COR-L47 (cell line): Measurements from ENCODE around the gene HOXC12.

Source experiments
- DNase-seq: peaks from one replicate; lab custom pipeline; 2025; lab: John Stamatoyannopoulos, UW

The HOXC12 gene

DNA sequence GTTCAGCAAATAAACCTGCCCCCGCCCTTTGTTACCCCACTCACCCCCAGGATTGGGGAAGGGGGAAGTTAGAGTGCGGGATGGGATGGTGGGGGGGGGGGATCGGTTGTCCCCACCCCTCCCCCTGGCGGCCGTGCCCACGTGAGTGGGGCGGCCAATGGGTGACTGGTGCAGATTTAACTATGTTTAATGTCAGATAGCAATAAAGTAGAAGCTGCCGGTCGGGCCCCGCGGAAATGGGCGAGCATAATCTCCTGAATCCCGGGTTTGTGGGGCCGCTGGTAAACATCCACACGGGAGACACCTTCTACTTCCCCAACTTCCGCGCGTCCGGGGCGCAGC is at the start of gene HOXC12:
Gene HOXC12 (plus strand): TSS at position 210 of the 342 bp plus-strand sequence. CDS start 27 bp downstream, at position 237.
- no peak for DNase-seq

- no peak for DNase-seq
Measured at GRCh38 chr12:53907103-53907502, 47.6 kb upstream of the HOXC12 start.

DNA sequence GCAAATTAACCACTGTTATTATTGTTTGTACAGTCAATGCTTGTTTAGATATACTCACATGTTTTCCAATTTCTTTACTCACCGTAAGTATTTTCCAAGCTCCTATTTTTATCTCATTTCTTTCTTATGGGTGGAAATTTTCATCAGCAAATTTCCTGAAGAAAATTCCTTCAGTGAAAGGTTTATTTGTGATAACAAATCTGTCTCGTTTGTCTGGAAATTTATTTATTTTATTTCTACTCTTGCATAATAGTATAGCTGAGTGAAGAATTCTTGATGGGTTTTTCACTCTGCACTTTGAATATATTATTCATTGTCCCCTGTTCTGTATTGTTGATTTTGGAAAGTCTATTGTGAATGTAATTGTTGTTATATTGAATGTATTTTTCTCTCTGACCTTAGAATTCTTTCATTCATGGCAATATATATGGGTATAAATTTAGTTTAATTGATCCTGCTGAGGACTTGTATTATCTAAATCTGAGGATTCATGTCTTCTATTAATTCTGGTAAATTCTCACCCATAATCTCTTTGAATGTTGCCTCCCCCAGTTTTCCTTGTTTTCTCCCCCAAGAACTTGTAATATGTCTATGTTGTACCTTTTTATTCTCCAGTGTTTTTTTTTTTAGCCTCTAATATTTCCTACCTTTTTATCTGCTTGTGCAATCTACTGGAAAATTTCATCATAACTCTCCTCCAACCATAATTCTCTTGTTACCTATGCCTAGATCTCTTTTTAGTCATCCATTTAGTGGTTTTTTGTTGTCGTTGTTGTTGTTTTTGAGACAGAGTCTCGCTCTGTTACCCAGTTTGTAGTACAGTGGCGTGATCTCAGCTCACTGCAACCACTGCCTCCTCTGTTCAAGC is 37.7 kb upstream of the HOXC12 start:
- DNase-seq, result no peak

- no peak for DNase-seq
Measured at GRCh38 chr12:53924521-53925405, 29.9 kb upstream of the HOXC12 start.

DNA sequence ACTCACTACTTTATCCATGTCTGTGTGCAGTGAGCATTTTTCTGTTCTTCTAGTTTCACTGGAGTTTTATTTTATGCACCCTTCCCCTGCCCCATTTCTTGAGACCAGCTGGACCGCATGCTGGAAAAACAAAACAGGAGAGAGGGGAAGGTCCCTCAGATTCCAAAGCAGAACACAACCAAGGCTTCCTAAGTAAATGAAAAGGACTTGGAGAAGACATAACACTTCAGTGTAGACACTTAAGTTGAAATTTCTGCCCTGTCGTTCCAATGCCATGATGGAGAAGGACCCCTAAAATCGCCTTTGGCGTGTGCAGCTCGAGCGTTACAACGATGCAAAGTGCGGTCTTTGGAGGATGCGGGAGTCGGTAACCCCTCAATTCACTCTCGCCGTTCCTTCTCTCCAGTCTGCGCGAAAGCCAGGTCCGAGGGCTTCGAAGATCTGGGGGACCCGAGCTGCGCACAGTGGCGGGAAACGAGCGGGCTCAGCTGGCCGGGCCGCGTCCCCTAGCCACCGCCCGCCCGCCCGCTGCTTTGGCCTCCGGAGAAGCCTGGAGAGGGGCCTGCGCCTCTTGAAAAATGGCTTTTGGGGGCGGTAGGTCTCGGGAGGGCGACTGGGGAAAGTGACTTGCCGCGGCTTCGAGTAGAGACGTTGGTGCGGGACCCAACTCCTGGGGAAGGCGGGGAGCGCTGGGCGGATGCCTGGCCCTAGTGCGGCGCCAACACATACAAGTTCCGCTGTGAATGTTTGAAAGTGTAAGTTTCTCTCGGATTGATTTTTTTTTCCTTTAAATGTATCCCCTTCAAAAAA is 27.3 kb upstream of the HOXC12 start:
- DNase-seq, result no peak

- DNase-seq, result no peak
Measured at GRCh38 chr12:53928054-53928835, 26.5 kb upstream of the HOXC12 start.

GRCh38 chr12:53929527-53929926 is 25.2 kb upstream of the HOXC12 start:
- no peak for DNase-seq

DNA sequence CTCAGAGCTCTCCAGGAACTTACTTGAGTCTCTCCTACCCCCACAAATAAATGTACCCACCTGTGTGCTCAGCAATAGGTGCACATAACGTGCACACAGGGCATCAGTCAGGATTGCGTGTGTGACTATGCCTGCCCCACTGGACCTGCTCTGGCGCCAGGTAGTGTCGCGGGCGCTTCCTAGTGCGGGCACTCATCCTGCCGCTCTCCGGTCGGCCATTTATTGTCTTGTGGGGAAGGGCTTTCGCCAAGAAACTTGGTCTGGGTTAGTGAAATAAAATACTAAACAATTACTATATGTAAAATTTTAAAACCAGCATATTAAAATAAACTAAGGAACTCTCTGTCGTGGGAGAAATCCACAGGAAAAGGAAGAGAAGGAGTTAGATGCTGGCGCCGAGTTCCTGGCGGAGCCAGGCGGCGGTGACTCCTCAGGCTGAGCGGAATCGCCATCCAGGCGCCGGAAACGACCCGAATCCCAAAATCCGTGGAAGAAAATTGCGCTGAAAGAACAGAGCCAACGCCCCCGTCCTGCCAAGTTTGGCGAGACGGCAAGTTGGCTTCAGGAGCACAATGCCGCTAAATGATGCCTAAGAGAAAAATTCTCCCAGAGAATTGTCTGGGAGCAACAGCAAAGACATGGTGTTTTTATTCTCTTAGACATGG is 24.0 kb upstream of the HOXC12 start:
- no peak for DNase-seq

- no peak for DNase-seq
Measured at GRCh38 chr12:53931844-53932581, 22.7 kb upstream of the HOXC12 start.

GRCh38 chr12:53932915-53933314 is 21.8 kb upstream of the HOXC12 start:
- no peak for DNase-seq

DNA sequence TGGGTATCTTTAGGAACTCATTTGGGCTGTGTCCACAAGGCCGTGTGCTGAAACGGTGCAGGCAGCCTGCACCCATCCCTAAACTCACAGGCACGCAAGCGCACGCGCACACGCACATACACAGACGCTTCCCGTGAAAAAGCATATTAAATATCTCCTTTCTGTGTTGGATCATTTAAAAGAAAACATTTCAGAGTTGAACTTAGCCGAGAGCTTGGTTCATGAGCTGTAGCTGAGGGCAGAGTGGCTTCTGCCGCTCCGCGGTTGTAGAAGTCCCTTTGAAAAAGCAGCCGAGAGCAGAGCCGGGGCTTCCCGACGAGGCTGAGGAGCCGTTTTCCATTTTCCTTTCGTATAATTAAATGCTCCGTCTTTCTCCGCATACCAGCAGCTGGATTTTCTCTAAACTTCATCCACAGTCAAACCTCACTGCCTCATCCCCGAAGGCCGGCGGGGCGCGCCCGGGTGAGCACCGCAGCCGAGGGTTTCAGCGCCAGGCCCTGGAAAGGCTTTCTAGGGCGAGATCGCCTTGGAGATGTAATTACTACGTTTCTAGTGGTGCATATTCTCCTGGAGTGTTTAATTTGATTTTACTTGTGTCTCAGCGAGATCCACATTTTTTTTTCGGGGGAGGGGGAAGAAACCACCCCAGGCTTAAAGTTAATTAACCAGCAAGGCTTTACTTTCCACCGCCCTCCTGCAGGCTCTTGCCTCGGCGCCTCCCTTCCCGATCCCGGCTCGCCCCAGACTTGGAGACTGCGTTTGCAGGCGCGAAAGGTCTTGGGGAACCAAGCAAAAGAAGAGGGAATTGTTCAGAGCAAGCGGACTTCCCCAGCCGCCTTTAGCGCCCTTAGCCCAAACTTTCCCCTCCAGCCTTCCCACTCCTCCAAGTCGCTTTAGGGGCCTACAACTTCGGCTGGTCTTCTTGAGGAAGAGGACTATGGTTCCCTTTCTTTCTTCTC is 19.0 kb upstream of the HOXC12 start:
- DNase-seq, result no peak

DNA sequence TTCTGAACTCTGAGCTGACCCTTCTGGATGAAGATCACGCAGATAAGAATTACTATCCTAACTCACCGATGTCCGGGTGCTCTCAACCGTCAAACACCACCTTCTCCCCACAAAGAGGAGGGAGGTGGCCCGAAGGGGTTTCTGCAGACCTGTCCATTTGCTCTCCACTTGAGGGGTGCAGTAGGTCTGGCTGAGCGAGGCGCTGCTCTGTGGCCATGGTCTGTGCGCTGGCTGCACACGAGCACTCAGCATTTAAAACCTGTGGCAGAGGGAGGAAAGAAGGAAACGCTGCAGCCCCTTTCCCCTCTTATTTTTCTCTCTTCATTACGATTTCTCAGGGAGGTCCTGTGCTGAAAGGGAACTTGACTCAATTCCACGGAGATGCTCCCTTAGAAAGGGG is 17.6 kb upstream of the HOXC12 start:
- DNase-seq, result no peak

- DNase-seq, result no peak
Measured at GRCh38 chr12:53937596-53938325, 16.9 kb upstream of the HOXC12 start.

GRCh38 chr12:53938326-53939140 is 16.2 kb upstream of the HOXC12 start, which contains the start of gene HOXC13:
HOXC13 (plus strand) TSS chr12:53938831; CDS start chr12:53938907, 76 bp downstream.
- no peak for DNase-seq

DNA sequence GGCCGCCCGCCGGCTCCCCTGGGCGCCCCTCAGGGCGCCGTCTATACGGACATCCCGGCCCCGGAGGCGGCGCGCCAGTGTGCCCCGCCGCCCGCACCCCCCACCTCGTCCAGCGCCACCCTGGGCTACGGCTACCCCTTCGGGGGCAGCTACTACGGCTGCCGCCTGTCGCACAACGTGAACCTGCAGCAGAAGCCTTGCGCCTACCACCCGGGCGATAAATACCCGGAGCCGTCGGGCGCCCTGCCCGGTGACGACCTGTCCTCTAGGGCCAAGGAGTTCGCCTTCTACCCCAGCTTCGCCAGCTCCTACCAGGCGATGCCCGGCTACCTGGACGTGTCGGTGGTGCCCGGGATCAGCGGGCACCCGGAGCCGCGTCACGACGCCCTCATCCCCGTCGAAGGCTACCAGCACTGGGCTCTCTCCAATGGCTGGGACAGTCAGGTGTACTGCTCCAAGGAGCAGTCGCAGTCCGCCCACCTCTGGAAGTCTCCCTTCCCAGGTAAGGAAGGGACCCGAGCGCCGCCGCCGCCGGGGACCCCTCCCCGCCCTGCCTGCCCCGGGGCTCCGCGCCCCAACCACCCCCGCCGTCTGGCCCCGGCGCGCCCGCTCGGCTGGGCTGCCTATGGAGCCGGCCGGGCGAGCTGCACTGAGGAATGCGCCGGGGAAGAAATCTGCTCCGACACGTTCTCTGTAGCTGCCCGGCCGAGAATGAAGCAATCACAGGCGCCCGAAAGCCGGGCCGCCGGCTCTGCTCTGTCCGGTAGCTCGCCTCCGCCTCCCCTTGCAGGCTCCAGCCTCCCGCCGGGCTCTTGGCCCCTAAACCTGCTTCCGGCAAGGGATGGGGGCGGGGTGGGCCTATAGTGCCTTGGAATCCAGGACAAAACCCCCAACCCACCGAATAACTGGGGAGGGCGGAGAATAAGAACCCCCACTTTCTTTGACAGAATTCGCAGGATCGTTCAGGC is 15.3 kb upstream of the HOXC12 start:
- no peak for DNase-seq

DNA sequence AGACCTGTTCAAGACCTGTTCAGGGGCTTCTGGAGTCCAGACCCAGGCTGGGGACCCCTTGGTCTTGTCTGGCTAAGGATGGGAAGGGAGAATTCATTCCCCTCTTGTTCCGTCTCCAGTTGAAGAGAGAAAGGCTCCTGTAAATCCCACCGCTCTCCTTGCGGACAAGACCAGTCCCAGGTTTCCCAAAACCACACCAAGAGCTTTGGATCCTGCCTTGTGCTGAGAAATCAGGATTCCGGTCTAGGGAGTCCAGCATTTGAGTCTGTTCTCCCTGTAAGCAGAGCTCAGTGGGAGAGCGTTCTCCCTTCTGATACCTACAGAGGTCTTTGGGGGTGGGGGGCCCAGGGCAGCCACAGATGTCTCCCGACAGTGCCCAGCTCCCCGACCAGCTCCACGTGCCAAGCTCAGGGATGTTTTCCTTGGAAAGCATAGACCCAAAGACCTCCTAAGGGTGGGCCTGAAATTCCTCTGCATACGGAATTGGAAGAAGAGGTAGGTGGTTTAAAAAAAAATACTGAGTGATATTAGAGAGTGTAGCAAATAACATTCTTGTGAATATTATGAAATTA is 14.2 kb upstream of the HOXC12 start:
- no peak for DNase-seq
